Cerebellar cortex (tissue), 1 donor: ENCODE results near the gene NRXN3.

ENCODE experiments used
- DNase-seq: peaks from one replicate; pipeline ENCODE4 v3.0.0-alpha.2; 2015; ENCODE audit warnings: low spot score

The NRXN3 gene

GRCh38 chr14:79638672-79639266 is 1468.6 kb downstream of the NRXN3 start:
- DNase-seq: peak; percentile 99

DNA sequence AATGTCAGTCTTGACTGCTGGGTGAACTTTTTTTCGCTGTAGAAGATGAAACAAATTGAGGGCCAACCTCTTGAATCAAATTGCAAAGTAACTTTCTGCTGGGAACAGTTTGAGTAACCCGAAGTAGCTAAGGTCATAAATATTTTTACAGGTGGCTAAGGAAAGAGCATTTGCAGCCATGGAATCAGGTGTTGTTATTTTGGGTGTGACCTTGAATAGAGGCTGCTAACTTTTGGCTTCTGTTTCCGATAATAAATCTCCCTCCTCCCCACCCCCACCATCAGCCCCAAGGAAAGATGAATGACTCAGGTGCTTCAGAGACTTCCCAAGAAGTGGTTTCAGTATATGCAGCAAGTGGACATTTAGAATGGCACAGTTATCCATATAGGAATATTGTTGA is 1469.4 kb downstream of the NRXN3 start:
- DNase-seq: no peak

GRCh38 chr14:79641371-79641770 is 1471.2 kb downstream of the NRXN3 start:
- no peak for DNase-seq

DNA sequence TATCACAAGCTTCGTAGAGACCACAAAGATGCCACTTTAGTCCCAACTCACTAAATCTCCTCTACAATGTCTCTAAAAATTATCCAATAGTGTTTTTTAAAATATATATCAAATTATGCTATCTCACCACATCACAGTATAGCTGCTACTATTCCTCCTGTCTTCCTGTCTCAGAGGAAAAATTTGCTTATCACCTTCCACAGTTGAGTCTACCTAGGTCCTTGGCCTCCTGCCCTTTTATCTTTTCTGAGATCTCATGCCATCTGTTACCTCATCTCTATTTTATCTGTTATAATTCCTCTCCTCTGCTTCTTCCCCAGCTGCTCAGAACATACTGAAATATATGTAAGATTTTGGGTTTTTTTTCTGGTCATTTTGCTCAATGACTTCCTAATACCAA is 1473.0 kb downstream of the NRXN3 start:
- no peak for DNase-seq

- no peak for DNase-seq
Observed at GRCh38 chr14:79645753-79646362, 1475.7 kb downstream of the NRXN3 start.

DNA sequence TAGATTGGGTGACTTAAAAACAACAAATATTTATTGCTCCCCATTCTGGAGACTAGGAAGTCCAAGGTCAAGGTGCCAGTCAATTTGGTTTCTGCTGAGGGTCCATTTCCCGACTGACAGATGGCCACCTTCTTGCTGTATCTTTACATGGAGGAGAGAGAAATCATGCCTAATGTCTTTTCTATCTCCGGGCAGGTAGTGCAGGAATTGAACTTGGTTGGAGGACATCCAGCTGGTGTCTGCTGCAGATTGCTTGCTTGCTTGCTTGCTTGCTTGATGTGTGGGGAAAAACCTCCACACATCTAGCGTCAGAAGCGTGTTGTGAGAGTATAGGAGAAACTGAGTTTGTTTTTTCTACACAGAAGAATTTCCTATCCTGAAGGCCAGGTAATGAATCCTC is 1479.7 kb downstream of the NRXN3 start:
- DNase-seq: peak; percentile 68

GRCh38 chr14:79652513-79653307 is 1482.5 kb downstream of the NRXN3 start:
- peak; percentile 0 for DNase-seq

- peak; percentile 60 for DNase-seq
Observed at GRCh38 chr14:79656056-79656455, 1485.9 kb downstream of the NRXN3 start.

DNA sequence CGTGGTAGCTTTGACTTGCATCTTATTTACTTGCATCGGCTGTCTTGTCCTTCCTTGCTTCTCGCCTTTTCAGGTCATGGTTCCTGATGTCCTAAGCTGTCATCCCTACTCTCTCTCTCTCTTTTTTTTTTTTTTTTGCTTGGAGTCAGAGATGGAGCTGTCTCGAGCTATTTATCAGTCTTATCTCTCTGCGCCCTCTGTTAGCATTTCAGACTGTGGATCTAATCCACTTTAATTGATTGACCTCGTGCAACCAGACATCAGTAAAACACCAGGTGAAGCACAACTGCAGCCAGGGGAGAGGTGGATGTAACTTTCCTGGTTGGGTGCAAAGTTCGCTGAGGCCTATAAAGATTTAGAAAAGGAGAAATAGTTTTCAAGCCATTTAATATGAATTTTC is 1486.3 kb downstream of the NRXN3 start:
- DNase-seq: no peak

GRCh38 chr14:79658221-79658620 is 1488.0 kb downstream of the NRXN3 start:
- DNase-seq: peak; percentile 50

GRCh38 chr14:79658769-79659168 is 1488.6 kb downstream of the NRXN3 start:
- peak; percentile 39 for DNase-seq

GRCh38 chr14:79660053-79660939 is 1490.1 kb downstream of the NRXN3 start:
- peak; percentile 40 for DNase-seq

- DNase-seq: peak; percentile 0
Observed at GRCh38 chr14:79661752-79662151, 1491.6 kb downstream of the NRXN3 start.

DNA sequence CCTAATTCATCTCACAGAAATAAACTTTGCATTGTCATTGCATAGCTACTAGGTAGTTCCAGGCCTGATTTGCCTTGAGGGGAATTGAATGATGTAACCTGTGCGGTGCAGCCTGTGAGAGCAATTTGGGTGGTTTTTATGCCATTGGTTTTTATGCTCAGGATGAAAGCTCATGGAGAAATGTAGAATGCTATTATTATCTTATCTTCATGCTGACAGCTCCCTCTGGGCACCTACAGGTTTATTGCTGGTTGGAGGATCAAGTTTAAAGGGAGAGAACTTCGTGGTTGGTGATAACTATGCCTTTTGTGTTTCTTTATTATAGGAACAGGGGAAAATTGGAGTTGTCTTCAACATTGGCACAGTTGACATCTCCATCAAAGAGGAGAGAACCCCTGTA is 1493.3 kb downstream of the NRXN3 start:
- peak; percentile 0 for DNase-seq

- peak; percentile 1 for DNase-seq
Observed at GRCh38 chr14:79665556-79665955, 1495.4 kb downstream of the NRXN3 start.

- DNase-seq: peak; percentile 65
Observed at GRCh38 chr14:79668951-79669350, 1498.8 kb downstream of the NRXN3 start.

DNA sequence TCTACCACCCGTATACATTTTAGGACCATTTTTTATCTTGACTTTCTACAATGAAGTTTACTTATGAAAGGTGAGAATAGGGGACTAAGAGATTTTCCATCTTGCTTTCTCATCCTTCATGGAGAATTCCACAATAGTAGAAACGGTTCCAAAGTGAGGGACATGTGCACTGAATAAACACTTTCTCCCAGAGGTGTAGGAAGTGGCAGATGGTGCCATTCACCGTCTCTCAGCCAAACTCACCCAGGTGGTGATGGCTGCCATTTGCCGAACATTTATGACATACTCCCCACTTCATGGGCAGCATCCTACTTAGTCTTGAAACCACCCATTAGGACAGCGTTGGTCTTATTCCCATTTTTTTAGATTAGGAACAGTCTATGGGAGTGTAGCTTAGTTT is 1500.6 kb downstream of the NRXN3 start:
- peak; percentile 65 for DNase-seq

- no peak for DNase-seq
Observed at GRCh38 chr14:79680087-79680486, 1509.9 kb downstream of the NRXN3 start.

DNA sequence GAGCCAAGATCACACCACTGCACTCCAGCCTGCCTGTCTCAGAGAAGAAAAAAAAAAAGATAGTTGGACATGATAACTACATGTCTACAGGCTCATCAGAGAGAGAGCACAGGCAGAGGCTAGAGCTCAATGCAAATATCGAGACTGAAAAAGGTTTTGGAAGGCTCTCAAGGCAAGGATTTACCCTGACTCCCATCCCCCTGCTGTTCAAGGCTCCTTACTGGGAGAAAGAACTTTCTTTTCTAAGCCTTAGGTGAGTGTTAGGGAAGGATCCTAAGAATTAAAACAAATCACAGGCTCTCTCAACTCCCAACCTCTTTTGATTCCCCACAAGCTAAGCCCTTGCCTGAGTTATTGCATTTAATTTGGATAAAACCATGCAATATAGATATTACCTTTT is 1516.0 kb downstream of the NRXN3 start:
- DNase-seq: no peak

DNA sequence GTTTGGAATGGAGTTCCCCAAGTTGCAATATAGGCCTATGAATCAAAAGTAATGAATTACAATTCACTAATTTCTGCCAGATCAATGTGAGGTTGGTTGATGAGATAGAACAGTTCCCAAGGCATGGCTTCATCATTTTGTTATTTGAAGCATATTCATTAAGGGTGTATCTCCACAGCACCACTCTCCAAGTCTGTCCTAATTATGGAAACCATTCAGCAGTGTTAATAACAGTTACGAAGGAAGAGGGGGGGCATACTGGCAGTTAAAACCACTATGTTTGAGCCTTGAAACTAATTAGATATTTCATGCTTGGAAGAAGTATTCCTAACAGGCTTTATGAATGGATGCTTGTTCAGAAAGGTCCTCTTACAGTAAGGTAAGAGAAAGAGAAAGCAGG is 1520.8 kb downstream of the NRXN3 start:
- no peak for DNase-seq

DNA sequence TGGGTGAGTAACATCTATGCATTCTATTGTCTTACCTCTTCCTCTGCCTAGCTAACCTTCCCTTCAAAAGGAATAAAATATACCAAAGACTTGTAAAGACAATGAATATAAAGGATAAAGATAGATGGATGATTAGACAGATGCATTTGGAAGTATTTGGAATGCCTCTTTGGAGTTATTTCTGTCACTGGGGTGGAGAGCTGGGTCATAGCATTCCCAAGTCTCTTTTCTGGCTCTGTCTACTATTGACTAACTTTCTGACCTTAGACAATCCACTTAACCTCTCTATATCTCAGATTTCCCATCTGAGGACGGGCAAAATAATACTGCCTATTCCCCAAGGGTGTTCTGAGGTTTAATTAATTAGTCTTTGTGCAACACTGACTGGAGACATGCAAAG is 1523.8 kb downstream of the NRXN3 start:
- DNase-seq: no peak

DNA sequence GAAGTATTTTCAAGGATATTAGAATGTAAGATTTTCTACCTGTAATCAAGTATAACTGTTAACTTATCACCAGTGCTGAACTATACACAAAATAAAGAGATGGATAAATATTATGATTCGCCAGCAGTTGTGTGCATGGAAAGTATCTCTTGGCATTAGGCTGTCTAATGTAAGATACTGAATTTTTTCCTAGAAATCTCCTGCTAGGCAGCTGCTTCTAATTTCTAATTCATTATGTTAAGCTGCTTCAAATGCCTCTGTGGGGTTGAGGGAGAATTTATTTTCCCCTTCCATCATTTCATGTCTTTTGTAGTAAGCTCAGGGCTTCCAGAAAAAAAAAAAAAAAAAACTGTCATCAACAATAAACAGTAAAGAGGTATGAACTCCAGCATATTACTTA is 1525.1 kb downstream of the NRXN3 start:
- no peak for DNase-seq
